GM18858 (cell line): ENCODE data around the gene HOXB3.

Experiments used
- ATAC-seq: cut with Tn5 transposase; IDR thresholded peaks from one replicate; pipeline ENCODE4 v1.9.1; 2021; ENCODE audit not compliant: unreplicated experiment

The HOXB3 gene

DNA sequence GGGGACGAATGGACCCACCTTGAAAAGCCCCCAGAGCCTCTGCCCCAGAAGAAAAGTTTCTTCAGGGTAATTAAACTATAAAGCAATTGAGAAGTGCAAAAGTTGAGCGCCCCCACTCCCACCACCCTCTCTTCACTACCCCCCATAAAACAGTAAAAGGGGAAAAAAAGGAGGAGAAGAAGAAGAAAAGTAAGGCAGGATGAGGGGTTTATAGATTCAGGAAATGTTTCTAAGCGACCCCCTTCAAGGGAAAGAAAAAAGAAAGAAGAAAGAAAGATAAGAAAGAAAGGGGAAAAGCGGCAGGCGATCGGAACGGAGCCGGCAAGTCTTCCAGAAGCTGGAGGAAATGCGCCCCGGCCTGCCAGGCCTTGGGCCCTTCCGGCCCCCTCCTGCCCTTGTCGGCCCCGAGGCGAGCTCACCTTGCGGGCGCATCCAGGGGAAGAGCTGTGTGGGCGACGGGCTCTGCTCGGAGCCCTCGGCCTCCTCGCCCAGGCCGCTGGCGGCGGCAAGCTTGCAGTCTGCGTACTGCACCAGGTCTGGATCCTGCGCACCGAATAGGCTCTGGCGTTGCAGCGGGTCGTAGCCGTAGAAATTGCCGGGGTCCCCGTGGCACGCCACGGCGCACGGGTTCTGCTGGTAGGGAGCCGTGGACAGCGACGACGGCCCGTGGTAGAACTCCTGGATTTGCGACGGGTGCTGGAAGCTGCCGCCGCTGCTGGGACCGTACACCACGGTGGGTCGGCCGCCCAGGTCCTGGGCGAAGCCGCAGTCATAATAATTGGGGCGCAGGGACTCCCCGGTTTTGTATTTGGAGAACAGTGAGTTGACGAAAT is 24.0 kb upstream of the HOXB3 start:
- no peak for ATAC-seq

DNA sequence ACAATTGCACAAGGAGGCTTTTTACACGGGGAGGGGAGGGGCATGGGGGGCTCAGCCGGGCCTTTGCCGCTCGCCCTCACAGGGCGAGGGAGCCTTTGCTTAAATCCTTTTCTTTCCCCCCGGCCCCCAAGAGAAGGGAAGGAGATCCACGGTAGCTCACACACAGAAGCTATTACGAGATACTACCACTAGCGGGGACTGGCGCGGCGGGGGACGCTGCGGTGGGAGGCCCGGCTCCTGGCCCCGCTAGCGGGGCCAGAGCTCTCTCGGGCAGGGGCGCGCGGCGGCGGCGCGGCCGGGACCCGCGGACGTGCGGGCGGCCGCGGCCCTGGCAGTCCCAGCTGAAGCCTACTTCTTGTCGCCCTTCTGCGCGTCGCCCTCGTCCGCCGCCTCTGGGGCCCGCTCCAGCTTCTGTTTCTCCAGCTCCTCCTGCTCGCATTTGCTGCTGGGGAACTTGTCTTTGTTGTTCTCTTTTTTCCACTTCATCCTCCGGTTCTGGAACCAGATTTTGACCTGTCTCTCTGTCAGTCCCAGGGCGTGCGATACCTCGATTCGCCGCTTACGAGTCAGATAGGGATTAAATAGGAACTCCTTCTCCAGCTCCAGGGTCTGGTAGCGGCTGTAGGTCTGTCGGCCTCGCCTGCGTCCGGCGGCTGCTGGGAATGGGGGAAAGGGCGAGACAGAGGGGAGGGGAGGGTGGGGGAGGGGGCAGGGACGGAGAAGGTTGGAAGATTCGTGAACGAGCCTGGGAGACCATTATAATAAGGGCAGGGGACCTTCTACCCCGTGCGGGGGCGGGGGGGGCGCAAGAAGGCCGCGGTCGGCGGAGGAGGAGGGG is 23.0 kb upstream of the HOXB3 start:
- ATAC-seq, result no peak

GRCh38 chr17:48612456-48612853 is 22.4 kb upstream of the HOXB3 start:
- ATAC-seq, result no peak

DNA sequence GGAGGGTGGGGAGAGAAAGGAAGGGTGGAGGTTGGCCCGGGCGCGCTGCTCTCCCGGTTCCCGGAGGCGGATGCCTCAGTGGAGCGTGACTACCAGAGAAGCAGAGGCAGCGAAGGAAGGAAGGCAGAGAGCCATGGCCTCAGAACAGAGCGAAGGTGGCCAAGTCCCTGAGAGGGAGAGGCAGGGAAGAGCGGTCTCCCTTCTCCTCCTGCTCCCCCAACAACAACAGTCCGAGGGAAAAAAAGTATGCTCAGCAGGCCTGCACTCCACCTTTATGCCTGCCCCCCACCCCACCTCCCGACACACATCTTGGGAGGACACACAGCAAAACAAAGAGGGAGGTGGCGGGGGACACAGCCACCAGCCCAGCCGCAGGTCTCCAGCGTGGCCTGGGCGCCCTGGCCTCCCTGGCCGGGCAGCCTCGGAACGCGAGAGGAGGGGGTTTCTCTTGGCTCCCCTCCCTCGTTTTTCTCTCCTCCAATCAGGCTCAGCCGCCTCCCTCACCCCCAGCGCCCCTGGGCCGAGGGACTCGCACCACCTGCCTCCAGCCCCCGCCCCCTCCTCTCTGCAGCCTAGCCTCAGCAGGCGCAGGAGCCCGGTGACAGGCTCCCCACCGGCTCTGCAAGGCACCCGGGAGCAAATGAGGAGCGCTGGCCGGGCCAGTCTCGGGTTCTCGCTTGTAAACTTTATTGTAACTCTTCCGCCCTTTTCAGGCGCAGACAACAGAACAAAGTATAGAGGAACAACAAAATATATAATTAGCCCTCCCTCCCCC is 21.8 kb upstream of the HOXB3 start:
- no peak for ATAC-seq

DNA sequence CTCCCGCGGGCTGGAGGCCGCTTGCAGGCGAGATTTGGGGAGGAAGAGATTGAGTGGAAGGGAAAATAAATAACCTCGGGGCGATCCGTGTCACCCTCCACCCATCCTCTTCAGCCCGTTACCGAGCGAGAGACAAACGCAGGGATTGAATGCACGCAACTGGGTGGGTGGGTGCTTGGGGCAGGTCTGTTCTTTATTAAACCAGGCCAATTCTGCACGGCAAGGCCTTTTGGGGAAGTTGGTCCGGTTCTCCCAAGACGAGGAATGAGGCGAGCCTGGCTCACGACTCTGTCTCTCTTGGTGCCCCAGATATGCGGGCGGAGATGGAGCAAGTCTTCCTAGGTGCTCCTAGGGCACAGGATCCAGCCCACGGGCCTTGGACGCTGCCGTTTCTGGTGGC is 21.2 kb upstream of the HOXB3 start:
- no peak for ATAC-seq

GRCh38 chr17:48610282-48611211 is 20.5 kb upstream of the HOXB3 start, which contains the start of gene HOXB7:
TSS of gene HOXB7 (minus strand) at chr17:48611017. CDS start at chr17:48610918, 99 bp downstream.
- ATAC-seq, result no peak

DNA sequence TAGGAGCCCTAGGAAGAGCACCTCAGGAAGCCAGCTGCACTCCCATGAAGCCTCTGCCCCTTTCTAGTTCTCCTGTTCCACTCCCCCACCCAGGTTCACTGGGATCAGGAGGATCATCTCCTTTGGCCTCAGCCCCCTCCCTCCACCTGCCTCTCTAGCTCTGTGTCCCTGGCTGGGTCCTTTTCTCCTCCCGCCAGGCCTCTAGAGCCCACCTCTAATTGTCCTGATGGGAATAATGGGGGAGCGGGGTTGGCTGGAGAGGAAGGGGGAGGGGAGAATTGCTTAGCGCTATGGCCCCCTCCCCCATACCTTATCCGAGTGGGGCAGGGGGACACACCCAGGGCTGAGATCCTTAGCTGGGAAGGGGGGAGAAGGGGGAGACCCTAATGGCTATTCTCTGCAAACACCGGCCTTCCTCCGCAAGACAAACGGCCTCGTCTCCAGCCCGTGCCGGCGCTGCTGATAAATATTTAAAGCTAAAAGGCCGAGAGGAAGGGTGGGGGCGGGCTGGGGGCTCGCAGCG is 19.8 kb upstream of the HOXB3 start:
- no peak for ATAC-seq

DNA sequence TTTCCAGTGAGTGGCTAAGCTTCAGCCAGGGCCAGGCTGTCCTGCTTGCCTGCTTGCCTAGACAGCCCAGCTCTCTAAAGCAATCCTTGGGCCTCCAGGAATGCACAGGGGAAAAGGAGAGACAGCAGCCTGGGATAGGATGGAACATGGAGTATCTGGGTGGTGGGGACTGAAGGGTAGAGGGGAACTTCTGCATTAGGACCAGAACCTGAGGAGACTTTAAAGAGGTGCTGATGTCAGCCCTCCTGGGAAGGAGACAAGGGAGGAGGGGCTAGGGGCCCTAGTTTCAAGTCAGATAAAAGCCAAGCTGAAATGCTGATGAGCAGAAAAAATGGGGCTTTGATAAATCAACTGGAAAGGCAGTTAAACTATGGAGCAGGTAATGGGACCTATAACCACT is 19.0 kb upstream of the HOXB3 start:
- ATAC-seq, result no peak

DNA sequence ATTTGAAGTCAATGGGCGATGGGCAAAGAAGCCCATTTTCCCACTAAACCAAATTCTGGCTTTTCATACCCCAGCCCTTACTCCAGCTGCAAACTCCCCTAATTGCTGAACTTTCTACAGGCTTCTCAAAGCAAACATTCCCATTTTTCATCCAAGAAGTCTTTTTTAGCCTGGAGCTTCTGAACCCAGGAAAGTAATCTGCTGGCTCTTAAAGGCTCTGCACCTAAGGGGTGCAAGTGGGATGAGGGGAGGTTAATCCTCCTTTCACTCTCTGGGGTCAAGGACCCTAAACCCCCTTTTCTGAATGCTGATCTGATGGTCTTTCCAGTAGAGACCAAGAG is 18.4 kb upstream of the HOXB3 start:
- ATAC-seq, result no peak

DNA sequence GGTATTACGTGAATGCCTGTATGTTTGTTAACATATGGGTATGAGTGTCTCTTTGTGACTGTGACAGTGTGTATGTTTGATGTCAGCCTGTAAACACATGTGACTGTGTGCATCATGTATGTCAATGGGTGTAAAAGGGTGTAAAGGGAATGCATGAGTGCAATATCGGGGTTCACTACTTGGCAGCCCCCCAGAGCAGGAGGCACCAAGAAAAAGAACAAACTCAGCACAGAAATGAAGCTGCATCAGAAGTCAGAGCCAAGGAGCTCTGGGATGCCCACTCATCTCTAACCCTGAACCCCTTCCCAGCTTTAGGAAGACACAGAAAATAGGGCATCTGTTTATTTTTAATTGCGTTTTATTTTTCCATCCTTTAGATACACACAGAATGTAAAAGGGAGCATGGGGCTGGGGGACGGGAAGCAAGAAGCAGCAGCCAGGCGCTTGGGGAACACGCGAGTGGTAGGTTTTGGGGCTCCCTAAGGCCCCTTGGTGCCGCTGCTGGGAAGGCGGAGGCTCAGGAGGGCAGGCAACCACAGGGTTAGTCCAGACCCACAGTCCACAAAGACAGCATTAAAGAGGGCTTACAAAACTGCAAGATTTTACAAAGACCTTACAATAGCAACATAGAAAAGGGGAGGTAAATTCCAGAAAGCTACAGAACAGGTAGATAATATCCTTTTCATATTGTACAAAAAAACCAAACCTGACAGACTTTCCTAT is 17.0 kb upstream of the HOXB3 start:
- no peak for ATAC-seq

DNA sequence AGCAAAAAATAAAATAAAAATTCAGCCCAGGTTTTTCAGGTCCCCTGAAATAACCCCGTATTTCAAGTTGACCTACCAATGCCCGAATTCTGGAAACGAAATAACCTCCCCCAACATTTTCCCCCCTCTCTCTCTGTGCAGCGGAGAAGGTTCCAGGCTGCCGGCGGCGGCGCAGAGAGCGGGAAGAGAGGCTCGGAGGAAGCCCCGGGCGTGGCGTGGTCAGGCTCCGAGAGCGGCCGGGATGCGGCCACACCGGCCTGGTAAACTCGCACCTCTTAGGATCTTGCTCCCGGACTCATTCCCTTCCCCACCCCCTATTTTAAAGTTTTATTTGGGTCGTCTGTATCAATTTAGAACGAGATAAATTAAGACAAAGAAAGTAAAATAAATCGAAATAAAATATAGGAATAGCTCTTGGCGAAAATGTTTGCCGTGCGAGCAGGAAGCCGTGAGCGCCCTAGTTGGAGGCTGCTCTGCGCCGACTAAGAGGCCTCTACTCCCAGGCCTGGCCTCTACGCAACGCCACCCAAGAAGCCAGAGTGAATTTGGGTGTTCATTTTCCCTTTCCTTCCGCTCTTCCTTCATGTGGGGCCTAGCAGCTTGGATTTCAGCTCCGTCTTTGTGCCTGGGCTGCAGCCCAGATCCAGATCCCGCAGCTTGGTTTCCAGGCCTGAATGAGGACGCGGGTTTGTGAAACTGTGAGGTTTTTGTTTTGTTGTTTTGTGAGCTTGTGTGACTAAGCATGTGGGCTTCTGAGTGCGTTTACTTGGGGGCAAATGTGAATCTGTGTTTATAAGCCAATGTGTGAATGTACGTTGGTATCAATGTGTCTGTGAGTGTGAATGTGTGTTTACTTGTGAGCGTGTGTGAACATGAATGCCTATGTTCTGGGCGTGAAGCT is 16.2 kb upstream of the HOXB3 start:
- ATAC-seq, result no peak

DNA sequence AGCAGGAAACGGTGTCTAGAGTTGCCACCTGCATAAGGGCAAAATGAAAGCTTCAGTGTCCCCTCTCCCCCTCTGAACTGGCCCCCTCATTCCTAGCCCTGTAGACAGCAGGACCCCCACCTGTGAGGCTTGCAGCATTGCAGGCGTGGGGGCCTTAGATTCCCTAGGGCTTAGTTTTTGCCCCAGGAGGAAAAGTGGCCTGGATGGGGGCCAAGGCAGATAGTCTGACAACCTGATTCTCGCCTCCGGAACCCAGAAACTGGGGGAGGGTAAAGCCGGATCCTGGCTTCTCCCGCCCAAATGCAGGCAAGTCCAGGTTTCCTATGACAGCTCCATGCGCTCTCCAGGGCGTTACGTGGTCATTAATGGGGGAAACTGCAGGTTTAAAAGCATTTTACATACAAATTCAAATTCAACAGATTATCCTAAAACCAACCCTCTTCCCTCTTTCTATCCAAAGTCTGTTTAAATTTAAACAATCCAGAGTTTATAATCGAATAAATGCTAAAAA is 15.4 kb upstream of the HOXB3 start:
- no peak for ATAC-seq

- ATAC-seq, result no peak
Measured at GRCh38 chr17:48604770-48605329, 14.8 kb upstream of the HOXB3 start, which contains the start of gene HOXB6. TSS of gene HOXB6 (minus strand) at chr17:48604986. CDS start at chr17:48598150, 6,836 bp downstream.

GRCh38 chr17:48603959-48604769 is 14.1 kb upstream of the HOXB3 start:
- ATAC-seq, result no peak

DNA sequence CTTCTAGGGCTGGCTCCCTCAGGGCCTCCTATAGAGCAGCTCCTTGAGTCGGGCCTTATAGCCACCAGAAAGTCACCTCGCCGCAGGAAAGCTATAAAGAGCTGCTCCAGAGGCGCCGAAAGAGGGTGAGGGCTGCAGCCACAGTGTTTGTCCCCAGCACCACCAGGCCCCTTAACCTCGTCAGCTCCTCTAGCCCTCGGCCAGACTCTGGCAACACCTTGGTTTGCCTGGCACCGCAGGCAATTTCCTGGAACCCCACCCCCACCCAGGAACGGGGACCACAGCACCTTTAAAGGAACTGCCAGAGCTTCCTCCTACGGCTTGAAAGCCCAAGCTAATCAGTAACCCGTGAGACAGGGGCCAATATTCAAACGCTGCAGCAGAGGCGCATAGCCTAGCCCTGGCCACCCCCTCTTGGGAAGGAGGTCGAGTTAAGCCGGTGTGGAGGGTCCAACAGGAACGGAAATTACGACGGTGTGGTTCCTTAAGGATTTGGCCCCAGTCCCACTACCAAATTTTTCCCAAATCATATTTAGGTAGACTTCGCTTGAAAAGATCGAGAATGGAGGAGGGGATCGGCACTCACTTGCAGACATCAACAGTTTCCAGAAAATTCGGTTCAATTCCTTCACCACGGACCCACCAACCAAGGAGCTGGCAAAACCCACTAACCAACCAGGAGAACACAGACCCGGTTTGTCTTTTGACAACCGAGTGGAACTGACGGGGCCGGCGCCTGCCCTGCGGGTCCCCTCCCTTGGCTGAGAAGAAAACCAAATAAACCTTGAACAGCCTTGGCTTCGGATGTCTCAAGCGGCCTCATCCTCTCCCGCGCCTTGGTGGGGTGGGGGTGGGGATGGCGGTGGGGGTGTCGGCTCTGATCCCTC is 11.7 kb upstream of the HOXB3 start:
- no peak for ATAC-seq

- ATAC-seq, result no peak
Measured at GRCh38 chr17:48601207-48601538, 11.1 kb upstream of the HOXB3 start.
